HL-60 (cell line): Measurements from ENCODE around the gene GCM1.

ENCODE experiments used
- GABPA ChIP-seq: IDR thresholded peaks from 2 replicates; pipeline ENCODE4 v1.6.1; 2012; ENCODE audit warnings: low read depth
- POLR2AphosphoS5 ChIP-seq: IDR thresholded peaks from 2 replicates; pipeline ENCODE4 v1.6.1; 2012; ENCODE audit warnings: low read depth
- SPI1 ChIP-seq: IDR thresholded peaks from 2 replicates; pipeline ENCODE4 v1.6.1; 2012; ENCODE audit warnings: low read depth, mild to moderate bottlenecking, borderline replicate concordance
- TF ChIP-seq, protein P1 (sequence below): IDR thresholded peaks from 2 replicates; pipeline ENCODE4 v1.6.1; 2012; ENCODE audit warnings: low read depth; ENCODE audit not compliant: insufficient replicate concordance
- TF ChIP-seq, protein P2 (sequence below): IDR thresholded peaks from one replicate; pipeline ENCODE4 v1.5.1; 2011; ENCODE audit warnings: low read length, control low read depth, inconsistent platforms; ENCODE audit not compliant: insufficient read depth

DNA sequence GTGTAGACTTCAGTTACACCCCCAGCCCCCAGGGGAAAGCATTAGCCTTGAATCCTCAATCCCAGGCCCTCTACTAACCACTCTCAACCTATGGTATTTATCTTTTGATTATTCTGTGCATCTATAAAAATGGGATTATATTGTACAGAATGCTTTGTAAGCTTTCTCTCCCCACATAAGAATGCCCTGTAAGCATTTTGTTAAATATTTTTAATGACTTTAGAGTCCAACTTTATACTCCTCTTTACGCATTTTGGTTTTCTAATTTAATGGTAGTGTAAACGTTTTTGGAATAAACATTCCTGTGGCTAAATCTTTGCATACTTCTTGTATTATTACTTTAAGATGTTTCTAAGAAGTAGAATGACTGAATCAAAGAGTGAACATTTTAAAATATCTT lies 48.1 kb downstream of the GCM1 start:
- TF ChIP-seq, protein P1, sequence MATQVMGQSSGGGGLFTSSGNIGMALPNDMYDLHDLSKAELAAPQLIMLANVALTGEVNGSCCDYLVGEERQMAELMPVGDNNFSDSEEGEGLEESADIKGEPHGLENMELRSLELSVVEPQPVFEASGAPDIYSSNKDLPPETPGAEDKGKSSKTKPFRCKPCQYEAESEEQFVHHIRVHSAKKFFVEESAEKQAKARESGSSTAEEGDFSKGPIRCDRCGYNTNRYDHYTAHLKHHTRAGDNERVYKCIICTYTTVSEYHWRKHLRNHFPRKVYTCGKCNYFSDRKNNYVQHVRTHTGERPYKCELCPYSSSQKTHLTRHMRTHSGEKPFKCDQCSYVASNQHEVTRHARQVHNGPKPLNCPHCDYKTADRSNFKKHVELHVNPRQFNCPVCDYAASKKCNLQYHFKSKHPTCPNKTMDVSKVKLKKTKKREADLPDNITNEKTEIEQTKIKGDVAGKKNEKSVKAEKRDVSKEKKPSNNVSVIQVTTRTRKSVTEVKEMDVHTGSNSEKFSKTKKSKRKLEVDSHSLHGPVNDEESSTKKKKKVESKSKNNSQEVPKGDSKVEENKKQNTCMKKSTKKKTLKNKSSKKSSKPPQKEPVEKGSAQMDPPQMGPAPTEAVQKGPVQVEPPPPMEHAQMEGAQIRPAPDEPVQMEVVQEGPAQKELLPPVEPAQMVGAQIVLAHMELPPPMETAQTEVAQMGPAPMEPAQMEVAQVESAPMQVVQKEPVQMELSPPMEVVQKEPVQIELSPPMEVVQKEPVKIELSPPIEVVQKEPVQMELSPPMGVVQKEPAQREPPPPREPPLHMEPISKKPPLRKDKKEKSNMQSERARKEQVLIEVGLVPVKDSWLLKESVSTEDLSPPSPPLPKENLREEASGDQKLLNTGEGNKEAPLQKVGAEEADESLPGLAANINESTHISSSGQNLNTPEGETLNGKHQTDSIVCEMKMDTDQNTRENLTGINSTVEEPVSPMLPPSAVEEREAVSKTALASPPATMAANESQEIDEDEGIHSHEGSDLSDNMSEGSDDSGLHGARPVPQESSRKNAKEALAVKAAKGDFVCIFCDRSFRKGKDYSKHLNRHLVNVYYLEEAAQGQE, result no peak
- TF ChIP-seq, protein P2, sequence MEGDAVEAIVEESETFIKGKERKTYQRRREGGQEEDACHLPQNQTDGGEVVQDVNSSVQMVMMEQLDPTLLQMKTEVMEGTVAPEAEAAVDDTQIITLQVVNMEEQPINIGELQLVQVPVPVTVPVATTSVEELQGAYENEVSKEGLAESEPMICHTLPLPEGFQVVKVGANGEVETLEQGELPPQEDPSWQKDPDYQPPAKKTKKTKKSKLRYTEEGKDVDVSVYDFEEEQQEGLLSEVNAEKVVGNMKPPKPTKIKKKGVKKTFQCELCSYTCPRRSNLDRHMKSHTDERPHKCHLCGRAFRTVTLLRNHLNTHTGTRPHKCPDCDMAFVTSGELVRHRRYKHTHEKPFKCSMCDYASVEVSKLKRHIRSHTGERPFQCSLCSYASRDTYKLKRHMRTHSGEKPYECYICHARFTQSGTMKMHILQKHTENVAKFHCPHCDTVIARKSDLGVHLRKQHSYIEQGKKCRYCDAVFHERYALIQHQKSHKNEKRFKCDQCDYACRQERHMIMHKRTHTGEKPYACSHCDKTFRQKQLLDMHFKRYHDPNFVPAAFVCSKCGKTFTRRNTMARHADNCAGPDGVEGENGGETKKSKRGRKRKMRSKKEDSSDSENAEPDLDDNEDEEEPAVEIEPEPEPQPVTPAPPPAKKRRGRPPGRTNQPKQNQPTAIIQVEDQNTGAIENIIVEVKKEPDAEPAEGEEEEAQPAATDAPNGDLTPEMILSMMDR, result no peak
- no peak for TF ChIP-seq POLR2AphosphoS5
- TF ChIP-seq GABPA, result no peak
- TF ChIP-seq SPI1, result no peak
